Activated T-cell treated with anti-CD3 and anti-CD28 coated beads for 1 hour (primary cell): ENCODE results near the gene PTPRN.
"Not testable (repeated sequence)": the region's sequence is repeated elsewhere in the genome, so short reads cannot be mapped to it uniquely, and the experiment has no call there.

ENCODE experiments used
- DNase-seq: peaks from one replicate; pipeline ENCODE4 v3.0.0-alpha.2; 2020; ENCODE audit warnings: low read depth

Gene PTPRN

GRCh38 chr2:219306047-219306446, 3.2 kb downstream of the PTPRN start:
- no peak for DNase-seq

GRCh38 chr2:219304223-219304622, 5.0 kb downstream of the PTPRN start:
- no peak for DNase-seq

GRCh38 chr2:219302412-219302968, 6.7 kb downstream of the PTPRN start:
- no peak for DNase-seq

- no peak for DNase-seq
Measured at GRCh38 chr2:219300022-219300421, 9.2 kb downstream of the PTPRN start.

GRCh38 chr2:219299372-219299760, 9.8 kb downstream of the PTPRN start:
- no peak for DNase-seq

GRCh38 chr2:219298759-219299371, 10.3 kb downstream of the PTPRN start:
- peak; percentile 81 for DNase-seq

GRCh38 chr2:219297766-219298456, 11.3 kb downstream of the PTPRN start:
- no peak for DNase-seq

- no peak for DNase-seq
Measured at GRCh38 chr2:219296631-219297391, 12.4 kb downstream of the PTPRN start.

GRCh38 chr2:219296142-219296541, 13.1 kb downstream of the PTPRN start:
- no peak for DNase-seq

GRCh38 chr2:219294356-219295351, 14.5 kb downstream of the PTPRN start:
- peak; percentile 86 for DNase-seq

- no peak for DNase-seq
Measured at GRCh38 chr2:219293736-219294231, 15.4 kb downstream of the PTPRN start.

GRCh38 chr2:219292616-219293015, 16.6 kb downstream of the PTPRN start:
- DNase-seq: no peak

GRCh38 chr2:219291910-219292490, 17.2 kb downstream of the PTPRN start:
- no peak for DNase-seq

GRCh38 chr2:219291394-219291793, 17.8 kb downstream of the PTPRN start:
- no peak for DNase-seq

GRCh38 chr2:219290381-219291171, 18.6 kb downstream of the PTPRN start:
- no peak for DNase-seq

GRCh38 chr2:219289537-219290361, 19.5 kb downstream of the PTPRN start:
- DNase-seq: no peak

GRCh38 chr2:219289195-219289536, 20.0 kb downstream of the PTPRN start:
- no peak for DNase-seq

GRCh38 chr2:219287580-219288265, 21.5 kb downstream of the PTPRN start:
- DNase-seq: no peak

- DNase-seq: not testable (repeated sequence)
Measured at GRCh38 chr2:219287116-219287440, 22.1 kb downstream of the PTPRN start.
